Esophagus squamous epithelium (tissue), 5 donors: Measurements from ENCODE around the gene EXOC1. TPM values are rescaled to one million over a fixed set of nuclear protein-coding genes. Genes with fewer than 3 reads are reported as not detected.

Experiments
- DNase-seq: peaks from one replicate; lab custom pipeline; 2025; lab: John Stamatoyannopoulos, UW
- H3K27ac ChIP-seq, 4 donors: fragments of 200-600 bp; sonication (generic); one replicate each; pipeline ENCODE4 v1.5.1; 2016 to 2019; ENCODE audit warnings: mild to moderate bottlenecking in 1 of 4
- H3K27me3 ChIP-seq, 4 donors: fragments of 200-600 bp; sonication (generic); 1 replicate in 3 of 4; 2 replicates in 1 of 4; pipeline versions ENCODE4 v1.5.1 to v1.6.0; 2017 to 2021; ENCODE audit warnings: antibody characterized with exemption in 1 of 4
- H3K36me3 ChIP-seq, 3 donors: fragments of 200-600 bp; sonication (generic); one replicate each; pipeline ENCODE4 v1.5.1; 2016 to 2019
- H3K4me1 ChIP-seq, 3 donors: fragments of 200-600 bp; sonication (generic); one replicate each; pipeline ENCODE4 v1.5.1; 2017 to 2019
- H3K4me3 ChIP-seq, 4 donors: fragments of 200-600 bp; sonication (generic); 1 replicate in 3 of 4; 2 replicates in 1 of 4; pipeline ENCODE4 v1.5.1; 2016 to 2019; ENCODE audit warnings: mild to moderate bottlenecking in 2 of 4, moderate library complexity in 1 of 4
- H3K9me3 ChIP-seq, 3 donors: fragments of 200-600 bp; sonication (generic); one replicate each; pipeline ENCODE4 v1.5.1; 2016 to 2019
- CTCF ChIP-seq, 6 experiments: fragments of 450-650 bp in 4 of 6; fragments of 200-600 bp in 2 of 6; sonication (generic) in 2 of 6; IDR thresholded peaks; one replicate each; pipeline ENCODE4 v1.5.1; 2016 to 2019; ENCODE audit warnings: antibody characterized with exemption in 6 of 6, mild to moderate bottlenecking in 4 of 6, moderate library complexity in 4 of 6
- POLR2A ChIP-seq, 4 donors: fragments of 450-650 bp; IDR thresholded peaks; one replicate each; pipeline ENCODE4 v1.6.1; 2017; ENCODE audit warnings: antibody characterized with exemption in 4 of 4, mild to moderate bottlenecking in 4 of 4, moderate library complexity in 3 of 4
- WGBS, 2 donors: methylation state at CpG; one replicate each; pipeline ENCODE4 v1.1.5; 2018; 5-methylcytosine and 5-hydroxymethylcytosine counted together
- intact Hi-C: fragments of 100-400 bp; cut with DNase I; formaldehyde crosslinking; loops from one replicate; pipeline ENCODE4 v1.15.0; 2022
- total RNA-seq, 4 donors: library from RNA; depleted of rRNA; stranded (reverse); fragments of >200 nt; gene quantifications; one replicate each; pipeline ENCODE4 v1.1.0, GENCODE V29; 2016
- donor health status: DM: yes; HTN: yes; CAD: no.

Gene EXOC1
- total RNA-seq, 4 donors from 2014 or later, result 28.5 to 43.7 (median 41.7) TPM

- no peaks in the 10 kb centered on the region for H3K9me3 ChIP-seq
- DNase-seq, result no peak
- intact Hi-C loops, result no loop called here
- TF ChIP-seq POLR2A (IDR thresholded peaks at IDR 0.05), result no peak
- no peak for TF ChIP-seq CTCF (IDR thresholded peaks at IDR 0.05)
- H3K4me1 ChIP-seq, result peaks cover 0 to 13% (median 0%) of the 10 kb centered on the region in 3 donors
- H3K27me3 ChIP-seq, result peaks cover 0 to 6% (median 0%) of the 10 kb centered on the region in 4 donors
- no peaks in the 10 kb centered on the region for H3K36me3 ChIP-seq
- WGBS, 2 donors, result 87 to 88% methylated on average over 3 of the region's 3 CpGs
- no peak overlapping the region for H3K27ac ChIP-seq
- H3K4me3 ChIP-seq, result no peak overlapping the region
Observed at GRCh38 chr4:55817691-55818090, 35.8 kb upstream of the EXOC1 start.

- intact Hi-C loops, result no loop called here
- Histone ChIP-seq H3K4me1 (peaks cover 0 to 13% (median 0%) of the 10 kb centered on the region in 3 donors), H3K4me3 (peak within 1 kb of the TSS in 3 of 4 donors; percentile 21 to 49 (median 22)), H3K27ac (no peak within 1 kb of the TSS), H3K27me3 (peaks cover 0 to 6% (median 0%) of the 10 kb centered on the region in 4 donors), H3K9me3 (no peaks in the 10 kb centered on the region), H3K36me3 (no peaks in the 10 kb centered on the region)
- 29 to 31% methylated on average over 8 to 13 of the region's 13 CpGs for WGBS, 2 donors
- DNase-seq, result no peak
- TF ChIP-seq POLR2A (IDR thresholded peaks at IDR 0.05) (no peak), CTCF (IDR thresholded peaks at IDR 0.05) (no peak)
Observed at GRCh38 chr4:55819634-55820033, 33.8 kb upstream of the EXOC1 start, which contains the start of gene EXOC1L. Gene EXOC1L, plus strand, starts transcription at chr4:55819790. Its CDS starts 237 bp downstream, at chr4:55820027.

GRCh38 chr4:55820279-55820678, 33.2 kb upstream of the EXOC1 start:
- Histone ChIP-seq H3K27ac (no peak overlapping the region), H3K4me1 (peaks cover 0 to 13% (median 0%) of the 10 kb centered on the region in 3 donors), H3K36me3 (no peaks in the 10 kb centered on the region), H3K27me3 (peaks cover 0 to 6% (median 0%) of the 10 kb centered on the region in 4 donors), H3K4me3 (peak overlapping the region in 1 of 4 donors; percentile 49), H3K9me3 (no peaks in the 10 kb centered on the region)
- TF ChIP-seq POLR2A (IDR thresholded peaks at IDR 0.05), result no peak
- TF ChIP-seq CTCF (IDR thresholded peaks at IDR 0.05), result no peak
- 18 to 38% methylated on average over 2 of the region's 2 CpGs for WGBS, 2 donors
- intact Hi-C loops, result no loop called here
- DNase-seq, result no peak

- no peak for TF ChIP-seq CTCF (IDR thresholded peaks at IDR 0.05)
- TF ChIP-seq POLR2A (IDR thresholded peaks at IDR 0.05), result no peak
- no peak for DNase-seq
- intact Hi-C loops, result no loop called here
- no peak overlapping the region for H3K4me3 ChIP-seq
- no peaks in the 10 kb centered on the region for H3K9me3 ChIP-seq
- 81 to 93% methylated on average over 3 of the region's 3 CpGs for WGBS, 2 donors
- peaks cover 0 to 13% (median 0%) of the 10 kb centered on the region in 3 donors for H3K4me1 ChIP-seq
- peaks cover 0 to 6% (median 0%) of the 10 kb centered on the region in 4 donors for H3K27me3 ChIP-seq
- H3K27ac ChIP-seq, result no peak overlapping the region
- H3K36me3 ChIP-seq, result no peaks in the 10 kb centered on the region
Observed at GRCh38 chr4:55822329-55822728, 31.1 kb upstream of the EXOC1 start.

GRCh38 chr4:55824865-55825264, 28.6 kb upstream of the EXOC1 start:
- DNase-seq, result no peak
- 63 to 80% methylated on average over 2 of the region's 2 CpGs for WGBS, 2 donors
- Histone ChIP-seq H3K27ac (no peak overlapping the region), H3K9me3 (no peaks in the 10 kb centered on the region), H3K4me3 (no peak overlapping the region), H3K4me1 (peaks cover 0 to 9% (median 0%) of the 10 kb centered on the region in 3 donors), H3K27me3 (peaks cover 0 to 6% (median 0%) of the 10 kb centered on the region in 4 donors), H3K36me3 (no peaks in the 10 kb centered on the region)
- intact Hi-C loops, result no loop called here
- no peak for TF ChIP-seq CTCF (IDR thresholded peaks at IDR 0.05)
- no peak for TF ChIP-seq POLR2A (IDR thresholded peaks at IDR 0.05)
